Endothelial cell of umbilical vein (primary cell): ENCODE results near the gene CD72. TPM values are rescaled to one million over a fixed set of nuclear protein-coding genes. Genes with fewer than 3 reads are reported as not detected.

Experiments used
- BruUV-seq: library from RNA; stranded (reverse); fragments of 400-500 nt; replicated peaks from 2 replicates; lab custom pipeline; 2021; lab: Mats Ljungman, UMichigan
- CTCF ChIA-PET: fragments of 300-600, 350-600 bp; sonication (Branson Sonifier 250); formaldehyde crosslinking; loops from one replicate; lab custom pipeline; 2021; ENCODE audit warnings: antibody characterized with exemption, inconsistent platforms; lab: Charles Lee
- POLR2A ChIA-PET: fragments of 300-600, 350-600 bp; sonication (Branson Sonifier 250); formaldehyde crosslinking; loops from one replicate; lab custom pipeline; 2021; ENCODE audit warnings: antibody characterized with exemption, inconsistent platforms; lab: Charles Lee
- DNase-seq: peaks from one replicate; pipeline ENCODE4 v3.0.0-alpha.2; 2011; ENCODE audit warnings: low read depth, low spot score
- FAIRE-seq: peaks from 2 replicates; lab custom pipeline; 2011; peaks lifted over from hg19 to GRCh38; lab: Jason Lieb, UNC
- H2AFZ ChIP-seq: 2 replicates; pipeline ENCODE4 v1.6.0; 2012; ENCODE audit warnings: low read depth, low read length, control low read depth, inconsistent platforms
- H3K27ac ChIP-seq: 2 replicates; pipeline ENCODE4 v1.5.1; 2011; ENCODE audit warnings: low read depth, mild to moderate bottlenecking, control low read depth, low read length, moderate library complexity; ENCODE audit not compliant: insufficient read depth
- H3K27me3 ChIP-seq, 2 experiments: 2 replicates each; pipeline versions ENCODE4 v1.6.0 to v1.6.1; 2011; ENCODE audit warnings: low read length in 2 of 2, mixed read lengths in 1 of 2; ENCODE audit not compliant: control insufficient read depth in 2 of 2, insufficient read depth in 2 of 2
- H3K36me3 ChIP-seq, 2 experiments: 2 replicates in 1 of 2; 3 replicates in 1 of 2; pipeline ENCODE4 v1.5.1; 2011; ENCODE audit warnings: low read length in 2 of 2, mild to moderate bottlenecking in 1 of 2, moderate library complexity in 1 of 2; ENCODE audit not compliant: control insufficient read depth in 2 of 2, insufficient read depth in 2 of 2; ENCODE audit errors: extremely low read depth in 1 of 2
- H3K4me1 ChIP-seq: 3 replicates; pipeline ENCODE4 v1.5.1; 2011; ENCODE audit warnings: mild to moderate bottlenecking, low read length; ENCODE audit not compliant: control insufficient read depth, insufficient read depth; ENCODE audit errors: extremely low read depth
- H3K4me2 ChIP-seq: 2 replicates; pipeline ENCODE4 v1.6.1; 2011; ENCODE audit warnings: low read length, control low read depth, mixed read lengths; ENCODE audit not compliant: insufficient read depth
- H3K4me3 ChIP-seq, 3 experiments: fragments of 200-600 bp in 1 of 3; sonication (generic), shearing (Covaris generic) in 1 of 3; replicated peaks in 1 of 3; 2 replicates each; pipeline ENCODE4 v1.5.1; 2011 to 2016; ENCODE audit warnings: control low read depth in 3 of 3, low read length in 3 of 3, mild to moderate bottlenecking in 2 of 3, inconsistent platforms in 1 of 3, low read depth in 1 of 3, moderate library complexity in 1 of 3; ENCODE audit not compliant: insufficient read depth in 1 of 3
- H3K79me2 ChIP-seq: 2 replicates; pipeline ENCODE4 v1.6.0; 2012; ENCODE audit warnings: low read length, inconsistent platforms; ENCODE audit not compliant: control insufficient read depth, insufficient read depth
- H3K9ac ChIP-seq: replicated peaks from 2 replicates; pipeline ENCODE3; 2011; ENCODE audit warnings: low read length, control low read depth; ENCODE audit not compliant: insufficient read depth; ENCODE audit errors: extremely low read depth
- H3K9me1 ChIP-seq: replicated peaks from 3 replicates; pipeline ENCODE4 v1.6.0; 2011; ENCODE audit warnings: mild to moderate bottlenecking, low read length; ENCODE audit not compliant: control insufficient read depth, insufficient read depth; ENCODE audit errors: extremely low read depth
- H3K9me3 ChIP-seq: replicated peaks from 2 replicates; pipeline ENCODE4 v1.5.1; 2012; ENCODE audit warnings: low read length, inconsistent platforms; ENCODE audit not compliant: control insufficient read depth, insufficient read depth
- H4K20me1 ChIP-seq: replicated peaks from 2 replicates; pipeline ENCODE3; 2011; ENCODE audit warnings: mild to moderate bottlenecking, low read length; ENCODE audit not compliant: control insufficient read depth, insufficient read depth; ENCODE audit errors: extremely low read depth
- CTCF ChIP-seq, 2 donors: IDR thresholded peaks; 1 replicate in 1 of 2; 2 replicates in 1 of 2; pipeline ENCODE4 v1.5.1; 2011; ENCODE audit warnings: low read length in 2 of 2, mild to moderate bottlenecking in 2 of 2, moderate library complexity in 2 of 2, control low read depth in 1 of 2, inconsistent platforms in 1 of 2, low read depth in 1 of 2; ENCODE audit not compliant: insufficient read depth in 1 of 2; ENCODE audit errors: extremely low read depth in 1 of 2
- EZH2 ChIP-seq: IDR thresholded peaks from 2 replicates; pipeline ENCODE4 v1.6.1; 2012; ENCODE audit warnings: borderline replicate concordance, low read depth, mild to moderate bottlenecking, moderate library complexity, low read length, inconsistent platforms; ENCODE audit not compliant: severe bottlenecking
- FOS ChIP-seq: IDR thresholded peaks from 2 replicates; pipeline ENCODE4 v1.6.1; 2011; ENCODE audit warnings: mild to moderate bottlenecking, low read length, moderate library complexity, borderline replicate concordance; ENCODE audit not compliant: insufficient read depth
- GATA2 ChIP-seq: IDR thresholded peaks from 2 replicates; pipeline ENCODE4 v1.7.0; 2011; ENCODE audit warnings: low read depth, mild to moderate bottlenecking, moderate library complexity, mixed read lengths, low read length; ENCODE audit not compliant: insufficient read length, insufficient read depth
- JUN ChIP-seq: IDR thresholded peaks from 2 replicates; pipeline ENCODE4 v1.6.1; 2011; ENCODE audit warnings: borderline replicate concordance, low read depth; ENCODE audit not compliant: insufficient read length, insufficient read depth
- MYC ChIP-seq: IDR thresholded peaks from one replicate; pipeline ENCODE4 v1.6.1; 2011; ENCODE audit warnings: mild to moderate bottlenecking, low read depth, low read length
- POLR2A ChIP-seq: IDR thresholded peaks from 2 replicates; pipeline ENCODE4 v1.6.1; 2012; ENCODE audit warnings: low read depth, mild to moderate bottlenecking, control low read depth, low read length
- POLR2AphosphoS5 ChIP-seq: IDR thresholded peaks from 2 replicates; pipeline ENCODE4 v1.6.1; 2012; ENCODE audit warnings: low read depth, mild to moderate bottlenecking, control low read depth, low read length, moderate library complexity; ENCODE audit not compliant: insufficient read depth
- dilution Hi-C: fragments of 300-500 bp; cut with MboI; formaldehyde crosslinking; loops from one replicate; pipeline ENCODE4 v1.15.0; 2019; ENCODE audit warnings: low sequenced_read_pairs; ENCODE audit not compliant: extremely low pct_ligation_motif_present
- intact Hi-C: fragments of 100-400 bp; cut with micrococcal nuclease; formaldehyde crosslinking; loops from one replicate; pipeline ENCODE4 v1.10.0; 2022
- polyA plus RNA-seq, 4 experiments: library from polyadenylated mRNA; depleted of rRNA in 3 of 4; stranded (reverse) in 3 of 4; unstranded in 1 of 4; fragments of >200 nt; gene quantifications; 2 replicates each; pipeline versions ENCODE4 v1.2.1 to v1.2.3, GENCODE V29; 2011 to 2012; ENCODE audit warnings: missing spikeins in 1 of 4
- total RNA-seq: library from RNA; stranded (reverse); gene quantifications from 2 replicates; pipeline ENCODE4 v1.2.3, GENCODE V29; 2021
- TF ChIP-seq, protein P1 (sequence below): IDR thresholded peaks from 2 replicates; pipeline ENCODE4 v1.6.1; 2011; ENCODE audit not compliant: insufficient read depth, insufficient read length

The CD72 gene
- total and polyA plus RNA-seq, 2 donors (not counting 3 experiments of a cell fraction or from before 2014, with no cell fraction given) = 0.39 TPM; not detected in 1

GRCh38 chr9:35603506-35603985 lies 14.7 kb downstream of the CD72 start:
- Histone ChIP-seq H3K36me3 (peaks cover 0 to 7% of the 10 kb centered on the region in 2 experiments), H3K4me2 (peak overlapping the region; percentile 21), H3K9ac (no peak overlapping the region), H3K4me3 (no peak overlapping the region), H3K4me1 (peaks cover 16% of the 10 kb centered on the region), H3K9me3 (no peaks in the 10 kb centered on the region), H3K27me3 (peaks cover 0 to 2% of the 10 kb centered on the region in 2 experiments), H2AFZ (peak overlapping the region; percentile 44), H4K20me1 (no peaks in the 10 kb centered on the region), H3K27ac (no peak overlapping the region), H3K9me1 (no peaks in the 10 kb centered on the region), H3K79me2 (no peaks in the 10 kb centered on the region)
- ChIA-PET CTCF (interaction anchor here (0.6 to 1.8 kb wide), 34 partner anchors 10 to 609 kb away, joined by 3 to 20 read pairs (median 4); partner anchors contain the start of genes ARHGEF39, CCDC107, CREB3 and RMRP), POLR2A (no interaction called here)
- intact Hi-C loops (loop anchor here (5.0 kb wide), 2 partner anchors 121 to 491 kb away; no protein-coding TSS in a partner anchor), dilution Hi-C loops (no loop called here)
- no peak for DNase-seq
- TF ChIP-seq POLR2A (no peak), EZH2 (no peak), CTCF (IDR thresholded peaks at IDR 0.05; ENCODE audit: extremely low read depth in 1 of 2, insufficient read depth in 1 of 2, low read depth in 1 of 2, low read length in 2 of 2) (no peak), MYC (no peak), GATA2 (no peak), FOS (no peak), POLR2AphosphoS5 (no peak), JUN (no peak)
- TF ChIP-seq, protein P1, sequence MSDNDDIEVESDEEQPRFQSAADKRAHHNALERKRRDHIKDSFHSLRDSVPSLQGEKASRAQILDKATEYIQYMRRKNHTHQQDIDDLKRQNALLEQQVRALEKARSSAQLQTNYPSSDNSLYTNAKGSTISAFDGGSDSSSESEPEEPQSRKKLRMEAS = no peak
- no peak for FAIRE-seq
- no TSS peak for BruUV-seq
